SU-DHL-6 (cell line): ENCODE results near the gene RRAD.

Source experiments
- H2AFZ ChIP-seq: fragments of 200-600 bp; sonication (generic); 2 replicates; pipeline ENCODE4 v1.6.1; 2014; ENCODE audit warnings: low read depth, mild to moderate bottlenecking, moderate library complexity, mixed read lengths, antibody characterized with exemption, low read length; ENCODE audit not compliant: severe bottlenecking
- H3F3A ChIP-seq: fragments of 200-600 bp; shearing (Covaris generic); 2 replicates; pipeline ENCODE4 v1.6.0; 2016; ENCODE audit warnings: antibody characterized with exemption, mild to moderate bottlenecking; ENCODE audit not compliant: insufficient read depth
- H3K27ac ChIP-seq: fragments of 200-600 bp; sonication (generic); 2 replicates; pipeline ENCODE4 v1.5.1; 2016; ENCODE audit warnings: low read depth, mild to moderate bottlenecking, low read length, moderate library complexity, mixed read lengths
- H3K27me3 ChIP-seq: fragments of 200-600 bp; sonication (generic), shearing (Covaris generic); 2 replicates; pipeline ENCODE4 v1.6.0; 2014; ENCODE audit warnings: mild to moderate bottlenecking, low read length
- H3K36me3 ChIP-seq: fragments of 200-600 bp; sonication (generic); 2 replicates; pipeline ENCODE4 v1.6.1; 2014; ENCODE audit warnings: mild to moderate bottlenecking, low read length, mixed read lengths
- H3K4me2 ChIP-seq: fragments of 300-600, 200-600 bp; shearing (Covaris generic), sonication (generic); 2 replicates; pipeline ENCODE4 v1.6.0; 2014; ENCODE audit warnings: low read length, low read depth, mild to moderate bottlenecking; ENCODE audit not compliant: poor library complexity, severe bottlenecking
- H3K4me3 ChIP-seq: fragments of 200-600 bp; sonication (generic); 2 replicates; pipeline ENCODE4 v1.5.1; 2014; ENCODE audit warnings: antibody characterized with exemption, low read length, mild to moderate bottlenecking, mixed read lengths; ENCODE audit not compliant: insufficient read depth, poor library complexity, severe bottlenecking
- H3K79me2 ChIP-seq: fragments of 200-600 bp; sonication (generic); 2 replicates; pipeline ENCODE4 v1.6.1; 2014; ENCODE audit warnings: mild to moderate bottlenecking, low read length, moderate library complexity; ENCODE audit not compliant: insufficient read depth
- H3K9ac ChIP-seq: fragments of 200-600 bp; sonication (generic); 2 replicates; pipeline ENCODE4 v1.7.0; 2014; ENCODE audit warnings: mild to moderate bottlenecking, low read length
- H3K9me2 ChIP-seq: fragments of 200-600 bp; sonication (generic); replicated peaks from 2 replicates; pipeline ENCODE4 v1.6.1; 2014; ENCODE audit warnings: low read length; ENCODE audit not compliant: insufficient read depth
- H3K9me3 ChIP-seq: fragments of 200-600 bp; sonication (generic); 2 replicates; pipeline ENCODE4 v1.6.1; 2014; ENCODE audit warnings: low read length, mixed read lengths; ENCODE audit not compliant: insufficient read depth
- H4K20me1 ChIP-seq: fragments of 200-600 bp; sonication (generic); 2 replicates; pipeline ENCODE4 v1.6.1; 2014; ENCODE audit warnings: low read depth, mild to moderate bottlenecking, antibody characterized with exemption, low read length, moderate library complexity, mixed read lengths
- CTCF ChIP-seq: fragments of 200-600 bp; sonication (generic); IDR thresholded peaks from one replicate; pipeline ENCODE4 v1.5.1; 2017; ENCODE audit warnings: antibody characterized with exemption, mild to moderate bottlenecking, low read length, moderate library complexity; ENCODE audit not compliant: insufficient read depth, poor library complexity, severe bottlenecking
- EZH2phosphoT487 ChIP-seq: fragments of 200-600 bp; sonication (generic), shearing (Covaris generic); conservative IDR thresholded peaks from 2 replicates; pipeline ENCODE4 v1.6.1; 2018; ENCODE audit warnings: mild to moderate bottlenecking, antibody characterized with exemption, low read length, moderate library complexity, mixed read lengths

Gene RRAD

GRCh38 chr16:66913711-66914110 is 11.6 kb downstream of the RRAD start:
- Histone ChIP-seq H3K9me3 (no peaks in the 10 kb centered on the region), H3K27me3 (0 out of 2 replicates have a peak, but pooled peaks cover 2% of the 10 kb centered on the region), H3K9ac (no peak overlapping the region), H3K4me3 (no peak overlapping the region), H3K36me3 (no peaks in the 10 kb centered on the region), H3K27ac (no peak overlapping the region), H3F3A (no peaks in the 10 kb centered on the region), H3K9me2 (no peaks in the 10 kb centered on the region), H3K4me2 (no peak overlapping the region), H4K20me1 (no peaks in the 10 kb centered on the region), H2AFZ (no peak overlapping the region), H3K79me2 (no peaks in the 10 kb centered on the region)
- no peak for TF ChIP-seq EZH2phosphoT487
- TF ChIP-seq CTCF: no peak

DNA sequence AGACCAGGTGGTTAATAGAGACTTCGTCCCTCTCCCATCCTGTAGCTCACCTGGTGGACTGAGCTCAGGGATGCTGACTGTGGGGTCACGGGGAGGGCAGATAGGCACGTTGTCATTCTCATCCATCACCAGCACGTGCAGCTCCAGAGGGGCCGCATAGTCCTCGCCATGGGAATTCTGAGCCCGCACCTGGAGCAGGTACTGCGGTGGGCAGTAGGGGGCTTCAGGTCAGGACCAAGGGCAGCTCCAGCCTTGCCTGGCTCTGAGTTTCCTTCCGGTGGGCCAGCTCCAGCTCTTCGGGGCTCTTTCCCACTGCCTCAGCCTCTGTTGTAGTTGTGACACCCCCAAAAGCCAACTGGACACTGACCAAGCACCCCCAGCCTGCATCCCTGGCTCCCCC is 12.3 kb downstream of the RRAD start:
- no peak overlapping the region for H3K27ac ChIP-seq
- no peaks in the 10 kb centered on the region for H3K9me2 ChIP-seq
- no peaks in the 10 kb centered on the region for H4K20me1 ChIP-seq
- no peaks in the 10 kb centered on the region for H3F3A ChIP-seq
- H3K4me2 ChIP-seq: no peak overlapping the region
- H3K9ac ChIP-seq: no peak overlapping the region
- H2AFZ ChIP-seq: no peak overlapping the region
- H3K36me3 ChIP-seq: no peaks in the 10 kb centered on the region
- H3K79me2 ChIP-seq: no peaks in the 10 kb centered on the region
- 0 out of 2 replicates have a peak, but pooled peaks cover 2% of the 10 kb centered on the region for H3K27me3 ChIP-seq
- TF ChIP-seq EZH2phosphoT487 (no peak), CTCF (no peak)
- H3K4me3 ChIP-seq: no peak overlapping the region
- H3K9me3 ChIP-seq: no peaks in the 10 kb centered on the region

- Histone ChIP-seq H3K79me2 (no peaks in the 10 kb centered on the region), H3K27me3 (0 out of 2 replicates have a peak, but pooled peaks cover 2% of the 10 kb centered on the region), H3F3A (no peaks in the 10 kb centered on the region), H3K9me2 (no peaks in the 10 kb centered on the region), H3K4me3 (no peak overlapping the region), H3K9me3 (no peaks in the 10 kb centered on the region), H2AFZ (no peak overlapping the region), H3K4me2 (no peak overlapping the region), H3K36me3 (no peaks in the 10 kb centered on the region), H3K27ac (no peak overlapping the region), H3K9ac (no peak overlapping the region), H4K20me1 (no peaks in the 10 kb centered on the region)
- TF ChIP-seq CTCF: no peak
Measured at GRCh38 chr16:66911801-66912200, 13.5 kb downstream of the RRAD start.
